Osteocyte (in vitro differentiated cells): ENCODE data around the gene SPRR4. TPM values are rescaled to one million over a fixed set of nuclear protein-coding genes. Genes with fewer than 3 reads are reported as not detected.

ENCODE experiments used
- DNase-seq: peaks from one replicate; pipeline ENCODE4 v3.0.0; 2021; ENCODE audit warnings: mixed read lengths; ENCODE audit not compliant: unreplicated experiment; ENCODE audit errors: extremely low spot score
- H3K27ac Mint-ChIP-seq: one replicate; pipeline ENCODE4 v1.8.0; 2021; ENCODE audit warnings: mild to moderate bottlenecking, mixed read lengths; ENCODE audit not compliant: unreplicated experiment
- H3K27me3 Mint-ChIP-seq: one replicate; pipeline ENCODE4 v1.8.0; 2021; ENCODE audit warnings: mixed read lengths; ENCODE audit not compliant: unreplicated experiment
- H3K36me3 Mint-ChIP-seq: one replicate; pipeline ENCODE4 v1.8.0; 2021; ENCODE audit warnings: mixed read lengths; ENCODE audit not compliant: unreplicated experiment
- H3K4me1 Mint-ChIP-seq: one replicate; pipeline ENCODE4 v1.8.0; 2021; ENCODE audit warnings: mixed read lengths; ENCODE audit not compliant: unreplicated experiment
- H3K4me3 Mint-ChIP-seq: one replicate; pipeline ENCODE4 v1.8.0; 2021; ENCODE audit warnings: mild to moderate bottlenecking, moderate library complexity, mixed read lengths; ENCODE audit not compliant: unreplicated experiment
- H3K9me3 Mint-ChIP-seq: one replicate; pipeline ENCODE4 v1.8.0; 2021; ENCODE audit warnings: mixed read lengths; ENCODE audit not compliant: unreplicated experiment
- CTCF ChIP-seq: fragments of 200-600 bp; sonication (generic); IDR thresholded peaks from 2 replicates; pipeline ENCODE4 v1.5.0; 2021; ENCODE audit warnings: antibody characterized with exemption, mild to moderate bottlenecking, moderate library complexity
- total RNA-seq: library from RNA; stranded (reverse); gene quantifications from 2 replicates; pipeline ENCODE4 v1.2.1, GENCODE V29; 2021

The SPRR4 gene
- total RNA-seq, 1 donor from 2014 or later: not detected

- no peak for TF ChIP-seq CTCF
- H3K27me3 Mint-ChIP-seq: no peaks in the 10 kb centered on the region
- H3K4me3 Mint-ChIP-seq: no peak overlapping the region
- H3K9me3 Mint-ChIP-seq: no peaks in the 10 kb centered on the region
- H3K36me3 Mint-ChIP-seq: no peaks in the 10 kb centered on the region
- no peak for DNase-seq
- H3K27ac Mint-ChIP-seq: no peak overlapping the region
- no peaks in the 10 kb centered on the region for H3K4me1 Mint-ChIP-seq
These were observed 11.6 kb downstream of the SPRR4 start for GRCh38 chr1:152982076-152982475.

- no peak overlapping the region for H3K27ac Mint-ChIP-seq
- no peaks in the 10 kb centered on the region for H3K36me3 Mint-ChIP-seq
These were observed 12.8 kb downstream of the SPRR4 start for GRCh38 chr1:152983234-152983633.

GRCh38 chr1:152983743-152984142 is 13.3 kb downstream of the SPRR4 start, which contains the start of gene SPRR1A:
SPRR1A (plus strand) TSS chr1:152984081; CDS start chr1:152985231, 1,150 bp downstream.
- Mint-ChIP-seq H3K27me3 (no peaks in the 10 kb centered on the region), H3K9me3 (no peaks in the 10 kb centered on the region), H3K4me1 (no peaks in the 10 kb centered on the region), H3K4me3 (no peak within 1 kb of the TSS), H3K36me3 (no peaks in the 10 kb centered on the region), H3K27ac (no peak within 1 kb of the TSS)
- DNase-seq: no peak
- TF ChIP-seq CTCF: no peak

More at GRCh38 chr1:152983234-152983633, 12.8 kb downstream of the SPRR4 start:
- no peaks in the 10 kb centered on the region for H3K9me3 Mint-ChIP-seq
- no peak for TF ChIP-seq CTCF
- H3K4me3 Mint-ChIP-seq: no peak overlapping the region
- no peaks in the 10 kb centered on the region for H3K27me3 Mint-ChIP-seq
- no peak for DNase-seq
- H3K4me1 Mint-ChIP-seq: no peaks in the 10 kb centered on the region

- no peak overlapping the region for H3K4me3 Mint-ChIP-seq
- DNase-seq: no peak
- H3K36me3 Mint-ChIP-seq: no peaks in the 10 kb centered on the region
- no peak overlapping the region for H3K27ac Mint-ChIP-seq
- H3K27me3 Mint-ChIP-seq: no peaks in the 10 kb centered on the region
- TF ChIP-seq CTCF: no peak
- no peaks in the 10 kb centered on the region for H3K9me3 Mint-ChIP-seq
- no peaks in the 10 kb centered on the region for H3K4me1 Mint-ChIP-seq
These were observed 16.1 kb downstream of the SPRR4 start for GRCh38 chr1:152986578-152986977.

- H3K36me3 Mint-ChIP-seq: no peaks in the 10 kb centered on the region
- H3K4me3 Mint-ChIP-seq: no peak overlapping the region
- no peak for DNase-seq
- no peaks in the 10 kb centered on the region for H3K27me3 Mint-ChIP-seq
- no peaks in the 10 kb centered on the region for H3K4me1 Mint-ChIP-seq
- no peak for TF ChIP-seq CTCF
- peaks cover 8% of the 10 kb centered on the region for H3K9me3 Mint-ChIP-seq
- H3K27ac Mint-ChIP-seq: no peak overlapping the region
These were observed 22.7 kb downstream of the SPRR4 start for GRCh38 chr1:152993186-152993585.
